NB4 (cell line): ENCODE data around the gene TEKT5.

Source experiments
- CTCF ChIP-seq: IDR thresholded peaks from one replicate; pipeline ENCODE4 v1.5.1; 2012; ENCODE audit warnings: low read depth, low read length
- MAX ChIP-seq: IDR thresholded peaks from 2 replicates; pipeline ENCODE4 v1.6.1; 2011; ENCODE audit warnings: low read depth, low read length
- POLR2A ChIP-seq: IDR thresholded peaks from 2 replicates; pipeline ENCODE4 v1.6.1; 2011; ENCODE audit warnings: mild to moderate bottlenecking; ENCODE audit not compliant: insufficient read length; ENCODE audit errors: extremely low read depth

GRCh38 chr16:10676284-10676683 is 18.4 kb downstream of the TEKT5 start:
- no peak for TF ChIP-seq CTCF
- TF ChIP-seq MAX = no peak
- TF ChIP-seq POLR2A = no peak
